ENCODE measurements around the gene TERB2. TPM values are rescaled to one million over a fixed set of nuclear protein-coding genes. Genes with fewer than 3 reads are reported as not detected.
"Not testable (repeated sequence)": the region's sequence is repeated elsewhere in the genome, so short reads cannot be mapped to it uniquely, and the experiment has no call there.

Gene TERB2
- total and polyA plus RNA-seq, 5 donors from 2014 or later = not detected

- H3K4me1 ChIP-seq (ENCODE audit: control insufficient read depth, insufficient read depth, low read length, poor library complexity, severe bottlenecking) = peaks cover 13% of the 10 kb centered on the region
- not testable (repeated sequence) for ATAC-seq (ENCODE audit: low read depth in 2 of 2); H3K27me3 ChIP-seq (ENCODE audit: control insufficient read depth, insufficient read depth, low read length); H3K27me3 Mint-ChIP-seq; H3K27ac Mint-ChIP-seq; H3K27ac ChIP-seq (ENCODE audit: insufficient read depth, low read length, poor library complexity, severe bottlenecking); H3K9me3 Mint-ChIP-seq; H3K36me3 ChIP-seq (ENCODE audit: control insufficient read depth, insufficient read depth, low read length); H3K36me3 Mint-ChIP-seq; H3K9me3 ChIP-seq (ENCODE audit: control insufficient read depth in 2 of 2, low read length in 2 of 2); DNase-seq; H3K4me3 ChIP-seq (ENCODE audit: low read depth, low read length)
- Mint-ChIP-seq H3K4me3 (peak overlapping the region in 3 of 4 donors; percentile 1 to 80 (median 10)), H3K4me1 (peaks cover 5 to 31% (median 11%) of the 10 kb centered on the region in 4 donors)
Measured at GRCh38 chr15:45024649-45025048, 68.2 kb downstream of the TERB2 start.

GRCh38 chr15:45025627-45026026 is 69.1 kb downstream of the TERB2 start:
- H3K9me3 ChIP-seq (ENCODE audit: control insufficient read depth in 2 of 2, low read length in 2 of 2); H3K36me3 ChIP-seq (ENCODE audit: control insufficient read depth, insufficient read depth, low read length); H3K27me3 ChIP-seq (ENCODE audit: control insufficient read depth, insufficient read depth, low read length); DNase-seq; H3K36me3 Mint-ChIP-seq; H3K27me3 Mint-ChIP-seq; H3K9me3 Mint-ChIP-seq; H3K27ac ChIP-seq (ENCODE audit: insufficient read depth, low read length, poor library complexity, severe bottlenecking); ATAC-seq (ENCODE audit: low read depth in 2 of 2); H3K27ac Mint-ChIP-seq; H3K4me3 ChIP-seq (ENCODE audit: low read depth, low read length): not testable (repeated sequence)
- H3K4me3 Mint-ChIP-seq = peak overlapping the region in 1 of 4 donors; percentile 43
- H3K4me1 ChIP-seq (ENCODE audit: control insufficient read depth, insufficient read depth, low read length, poor library complexity, severe bottlenecking) = peaks cover 13% of the 10 kb centered on the region
- peaks cover 5 to 31% (median 11%) of the 10 kb centered on the region in 4 donors for H3K4me1 Mint-ChIP-seq

- peaks cover 13% of the 10 kb centered on the region for H3K4me1 ChIP-seq (ENCODE audit: control insufficient read depth, insufficient read depth, low read length, poor library complexity, severe bottlenecking)
- H3K9me3 ChIP-seq (ENCODE audit: control insufficient read depth in 2 of 2, low read length in 2 of 2) = no peaks in the 10 kb centered on the region
- no peaks in the 10 kb centered on the region for H3K27me3 ChIP-seq (ENCODE audit: control insufficient read depth, insufficient read depth, low read length)
- no peaks in the 10 kb centered on the region for H3K27me3 Mint-ChIP-seq
- H3K36me3 Mint-ChIP-seq = peaks cover 15% of the 10 kb centered on the region
- H3K27ac Mint-ChIP-seq = no peak overlapping the region
- H3K4me3 Mint-ChIP-seq = no peak overlapping the region
- ATAC-seq (ENCODE audit: low read depth in 2 of 2) (no peak), DNase-seq (no peak)
- no peaks in the 10 kb centered on the region for H3K36me3 ChIP-seq (ENCODE audit: control insufficient read depth, insufficient read depth, low read length)
- no peak overlapping the region for H3K4me3 ChIP-seq (ENCODE audit: low read depth, low read length)
- no peak overlapping the region for H3K27ac ChIP-seq (ENCODE audit: insufficient read depth, low read length, poor library complexity, severe bottlenecking)
- H3K4me1 Mint-ChIP-seq = peaks cover 5 to 31% (median 11%) of the 10 kb centered on the region in 4 donors
- peaks cover 0 to 1% (median 0%) of the 10 kb centered on the region in 7 donors for H3K9me3 Mint-ChIP-seq
Measured at GRCh38 chr15:45026651-45027190, 70.2 kb downstream of the TERB2 start.

GRCh38 chr15:45027220-45027619 is 70.7 kb downstream of the TERB2 start:
- no peaks in the 10 kb centered on the region for H3K9me3 ChIP-seq (ENCODE audit: control insufficient read depth in 2 of 2, low read length in 2 of 2)
- Mint-ChIP-seq H3K4me3 (no peak overlapping the region), H3K36me3 (peaks cover 15% of the 10 kb centered on the region), H3K9me3 (peaks cover 0 to 1% (median 0%) of the 10 kb centered on the region in 7 donors), H3K4me1 (peaks cover 5 to 30% (median 11%) of the 10 kb centered on the region in 4 donors), H3K27ac (no peak overlapping the region), H3K27me3 (no peaks in the 10 kb centered on the region)
- no peaks in the 10 kb centered on the region for H3K36me3 ChIP-seq (ENCODE audit: control insufficient read depth, insufficient read depth, low read length)
- H3K27me3 ChIP-seq (ENCODE audit: control insufficient read depth, insufficient read depth, low read length) = no peaks in the 10 kb centered on the region
- DNase-seq (no peak), ATAC-seq (ENCODE audit: low read depth in 2 of 2) (no peak)
- no peak overlapping the region for H3K4me3 ChIP-seq (ENCODE audit: low read depth, low read length)
- H3K4me1 ChIP-seq (ENCODE audit: control insufficient read depth, insufficient read depth, low read length, poor library complexity, severe bottlenecking) = peaks cover 11% of the 10 kb centered on the region
- H3K27ac ChIP-seq (ENCODE audit: insufficient read depth, low read length, poor library complexity, severe bottlenecking) = no peak overlapping the region

Other genes with a start within 250 kb of the TERB2 start
- 44.1 TPM for gene PATL2, start 245.4 kb upstream of the TERB2 start, total RNA-seq
- gene PATL2, start 245.4 kb upstream of the TERB2 start, polyA plus RNA-seq = 10 to 100 TPM in 2 of 4 donors, 1 to 10 TPM in 2; 7.8 to 20.6 (median 12.8) TPM
- gene B2M, start 245.2 kb upstream of the TERB2 start, total RNA-seq = 7,793 TPM
- over 10,000 TPM; 37,989 to 53,417 (median 43,977) TPM for gene B2M, start 245.2 kb upstream of the TERB2 start, polyA plus RNA-seq
- 50.5 TPM for gene TRIM69, start 220.2 kb upstream of the TERB2 start, total RNA-seq
- gene TRIM69, start 220.2 kb upstream of the TERB2 start, polyA plus RNA-seq = 10 to 100 TPM; 38.1 to 61.5 (median 55.7) TPM
- gene SORD, start 66.5 kb downstream of the TERB2 start, total RNA-seq = 3.4 TPM
- 10 to 100 TPM in 1 of 4 donors, 1 to 10 TPM in 3; 4.1 to 11.4 (median 6.5) TPM for gene SORD, start 66.5 kb downstream of the TERB2 start, polyA plus RNA-seq
- gene DUOX2, start 157.5 kb downstream of the TERB2 start, total RNA-seq = not detected
- not detected for gene DUOX2, start 157.5 kb downstream of the TERB2 start, polyA plus RNA-seq
- not detected for gene DUOXA2, start 157.6 kb downstream of the TERB2 start, total RNA-seq
- gene DUOXA2, start 157.6 kb downstream of the TERB2 start, polyA plus RNA-seq = not detected
- not detected for gene DUOXA1, start 173.2 kb downstream of the TERB2 start, total RNA-seq
- gene DUOXA1, start 173.2 kb downstream of the TERB2 start, polyA plus RNA-seq = not detected
- not detected for gene DUOX1, start 173.3 kb downstream of the TERB2 start, total RNA-seq
- 1 to 10 TPM in 3 of 4 donors, under 1 TPM in 1; 0.72 to 1.6 (median 1.2) TPM for gene DUOX1, start 173.3 kb downstream of the TERB2 start, polyA plus RNA-seq
- gene SHF, start 231.3 kb downstream of the TERB2 start, total RNA-seq = 3.3 TPM
- 1 to 10 TPM in 2 of 4 donors, under 1 TPM in 2; 0.87 to 2.2 (median 1.3) TPM for gene SHF, start 231.3 kb downstream of the TERB2 start, polyA plus RNA-seq